OCI-LY1 (cell line): ENCODE measurements around the gene PAX9.

Experiments used
- H2AFZ ChIP-seq: fragments of 200-600 bp; sonication (generic), shearing (Covaris generic); 2 replicates; pipeline ENCODE4 v1.6.0; 2014; ENCODE audit warnings: antibody characterized with exemption, mild to moderate bottlenecking, low read length
- H3F3A ChIP-seq: fragments of 200-600 bp; sonication (generic), shearing (Covaris generic); 2 replicates; pipeline ENCODE4 v1.6.0; 2014; ENCODE audit warnings: mild to moderate bottlenecking, antibody characterized with exemption, low read length, moderate library complexity; ENCODE audit not compliant: insufficient read depth
- H3K27ac ChIP-seq: fragments of 200-600 bp; sonication (generic); 2 replicates; pipeline ENCODE4 v1.5.1; 2014; ENCODE audit warnings: low read length, mixed run types, mild to moderate bottlenecking, low read depth; ENCODE audit not compliant: poor library complexity, severe bottlenecking
- H3K27me3 ChIP-seq: fragments of 200-600 bp; sonication (generic); 2 replicates; pipeline ENCODE4 v1.6.0; 2014; ENCODE audit warnings: antibody characterized with exemption, mild to moderate bottlenecking, low read length, moderate library complexity; ENCODE audit not compliant: insufficient read depth
- H3K36me3 ChIP-seq: fragments of 200-600 bp; sonication (generic); 2 replicates; pipeline ENCODE4 v1.6.1; 2014; ENCODE audit warnings: mild to moderate bottlenecking, antibody characterized with exemption, low read length, moderate library complexity, mixed read lengths; ENCODE audit not compliant: insufficient read depth
- H3K4me1 ChIP-seq: fragments of 200-600 bp; sonication (generic); 2 replicates; pipeline ENCODE4 v1.5.1; 2014; ENCODE audit warnings: mild to moderate bottlenecking, low read length, moderate library complexity; ENCODE audit not compliant: insufficient read depth, severe bottlenecking
- H3K4me2 ChIP-seq: fragments of 200-600 bp; sonication (generic), shearing (Covaris generic); 2 replicates; pipeline ENCODE4 v1.6.1; 2014; ENCODE audit warnings: low read length
- H3K4me3 ChIP-seq: fragments of 200-600 bp; sonication (generic); 2 replicates; pipeline ENCODE4 v1.5.1; 2014; ENCODE audit warnings: low read length, low read depth, mild to moderate bottlenecking, mixed read lengths; ENCODE audit not compliant: poor library complexity, severe bottlenecking
- H3K79me2 ChIP-seq: fragments of 200-600 bp; shearing (Covaris generic); 2 replicates; pipeline ENCODE4 v1.6.1; 2016; ENCODE audit warnings: mixed run types, low read length, mixed read lengths; ENCODE audit not compliant: insufficient read depth
- H3K9ac ChIP-seq: fragments of 200-600 bp; sonication (generic), shearing (Covaris generic); 2 replicates; pipeline ENCODE4 v1.6.1; 2014; ENCODE audit warnings: mild to moderate bottlenecking, low read length, mixed read lengths
- H3K9me2 ChIP-seq: fragments of 200-600 bp; sonication (generic), shearing (Covaris generic); 2 replicates; pipeline ENCODE4 v1.6.1; 2014; ENCODE audit warnings: low read depth, mild to moderate bottlenecking, low read length, mixed read lengths
- H3K9me3 ChIP-seq: fragments of 200-600 bp; shearing (Covaris generic); 2 replicates; pipeline ENCODE4 v1.6.1; 2014; ENCODE audit warnings: low read length, mixed read lengths
- H4K20me1 ChIP-seq: fragments of 200-600 bp; sonication (generic), shearing (Covaris generic); 2 replicates; pipeline ENCODE4 v1.6.0; 2016; ENCODE audit warnings: mild to moderate bottlenecking, low read length; ENCODE audit not compliant: insufficient read depth
- EZH2 ChIP-seq: fragments of 200-600 bp; sonication (generic), shearing (Covaris generic); IDR thresholded peaks from 2 replicates; pipeline ENCODE4 v1.8.0; 2017; ENCODE audit warnings: borderline replicate concordance, mixed run types, mild to moderate bottlenecking, antibody characterized with exemption, low read length, moderate library complexity, mixed read lengths
- TF ChIP-seq, protein P1 (sequence below): fragments of 200-600 bp; sonication (generic), shearing (Covaris generic); IDR thresholded peaks from 2 replicates; pipeline ENCODE4 v1.5.1; 2017; ENCODE audit warnings: mild to moderate bottlenecking, antibody characterized with exemption, low read length, moderate library complexity, mixed read lengths

The PAX9 gene

DNA sequence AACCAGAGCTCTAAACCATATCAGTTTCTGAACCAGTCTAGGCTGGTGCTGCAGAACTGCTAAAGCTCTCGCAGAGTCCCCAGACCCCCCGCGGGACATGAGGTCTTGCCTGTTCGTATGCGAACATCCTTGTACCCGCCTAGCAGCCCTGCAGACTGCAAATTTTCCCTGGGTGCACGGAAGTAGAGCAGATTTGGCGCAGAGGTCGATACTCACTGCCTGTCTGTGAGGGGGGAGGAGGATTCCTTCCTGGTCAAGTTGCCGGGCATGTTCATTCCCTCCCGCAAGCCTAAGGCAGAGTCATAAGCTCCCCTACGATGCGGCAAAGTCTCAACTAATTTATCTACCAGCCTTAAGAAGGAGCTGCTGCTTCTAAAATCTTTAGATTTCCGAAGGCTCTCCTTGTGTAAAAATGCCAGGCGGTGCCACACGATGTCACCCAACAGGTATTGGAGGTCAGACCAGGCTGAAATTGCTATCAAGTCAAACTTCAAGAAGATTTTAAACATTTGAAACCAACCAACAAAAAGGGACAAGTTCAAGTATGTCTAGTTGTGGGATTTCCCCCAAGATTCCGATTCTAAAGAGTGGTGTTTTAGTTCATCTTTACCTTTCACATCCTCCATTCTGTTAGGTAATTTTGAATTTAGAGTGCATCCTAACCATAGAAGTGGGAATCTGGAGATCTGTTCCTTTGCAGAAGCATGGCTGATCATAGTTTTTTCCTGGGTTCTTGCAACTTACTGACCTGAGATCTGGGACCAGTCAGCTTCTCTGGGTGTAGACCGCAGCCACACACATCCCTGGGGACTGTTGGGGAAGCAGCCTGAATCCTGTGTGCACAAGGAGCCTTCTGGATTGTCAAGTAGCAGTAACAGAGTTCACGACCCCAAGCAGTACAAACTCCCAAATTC, 1.6 kb upstream of the PAX9 start:
- no peaks in the 10 kb centered on the region for H3K36me3 ChIP-seq
- H3K79me2 ChIP-seq: no peaks in the 10 kb centered on the region
- no peaks in the 10 kb centered on the region for H3F3A ChIP-seq
- H3K9me3 ChIP-seq: no peaks in the 10 kb centered on the region
- H3K4me1 ChIP-seq: no peaks in the 10 kb centered on the region
- no peak overlapping the region for H2AFZ ChIP-seq
- no peaks in the 10 kb centered on the region for H3K9me2 ChIP-seq
- TF ChIP-seq, protein P1, sequence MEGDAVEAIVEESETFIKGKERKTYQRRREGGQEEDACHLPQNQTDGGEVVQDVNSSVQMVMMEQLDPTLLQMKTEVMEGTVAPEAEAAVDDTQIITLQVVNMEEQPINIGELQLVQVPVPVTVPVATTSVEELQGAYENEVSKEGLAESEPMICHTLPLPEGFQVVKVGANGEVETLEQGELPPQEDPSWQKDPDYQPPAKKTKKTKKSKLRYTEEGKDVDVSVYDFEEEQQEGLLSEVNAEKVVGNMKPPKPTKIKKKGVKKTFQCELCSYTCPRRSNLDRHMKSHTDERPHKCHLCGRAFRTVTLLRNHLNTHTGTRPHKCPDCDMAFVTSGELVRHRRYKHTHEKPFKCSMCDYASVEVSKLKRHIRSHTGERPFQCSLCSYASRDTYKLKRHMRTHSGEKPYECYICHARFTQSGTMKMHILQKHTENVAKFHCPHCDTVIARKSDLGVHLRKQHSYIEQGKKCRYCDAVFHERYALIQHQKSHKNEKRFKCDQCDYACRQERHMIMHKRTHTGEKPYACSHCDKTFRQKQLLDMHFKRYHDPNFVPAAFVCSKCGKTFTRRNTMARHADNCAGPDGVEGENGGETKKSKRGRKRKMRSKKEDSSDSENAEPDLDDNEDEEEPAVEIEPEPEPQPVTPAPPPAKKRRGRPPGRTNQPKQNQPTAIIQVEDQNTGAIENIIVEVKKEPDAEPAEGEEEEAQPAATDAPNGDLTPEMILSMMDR: no peak
- TF ChIP-seq EZH2: no peak
- no peak overlapping the region for H3K9ac ChIP-seq
- no peaks in the 10 kb centered on the region for H4K20me1 ChIP-seq
- no peak overlapping the region for H3K4me3 ChIP-seq
- H3K27ac ChIP-seq: no peak overlapping the region
- no peak overlapping the region for H3K4me2 ChIP-seq
- no peaks in the 10 kb centered on the region for H3K27me3 ChIP-seq

DNA sequence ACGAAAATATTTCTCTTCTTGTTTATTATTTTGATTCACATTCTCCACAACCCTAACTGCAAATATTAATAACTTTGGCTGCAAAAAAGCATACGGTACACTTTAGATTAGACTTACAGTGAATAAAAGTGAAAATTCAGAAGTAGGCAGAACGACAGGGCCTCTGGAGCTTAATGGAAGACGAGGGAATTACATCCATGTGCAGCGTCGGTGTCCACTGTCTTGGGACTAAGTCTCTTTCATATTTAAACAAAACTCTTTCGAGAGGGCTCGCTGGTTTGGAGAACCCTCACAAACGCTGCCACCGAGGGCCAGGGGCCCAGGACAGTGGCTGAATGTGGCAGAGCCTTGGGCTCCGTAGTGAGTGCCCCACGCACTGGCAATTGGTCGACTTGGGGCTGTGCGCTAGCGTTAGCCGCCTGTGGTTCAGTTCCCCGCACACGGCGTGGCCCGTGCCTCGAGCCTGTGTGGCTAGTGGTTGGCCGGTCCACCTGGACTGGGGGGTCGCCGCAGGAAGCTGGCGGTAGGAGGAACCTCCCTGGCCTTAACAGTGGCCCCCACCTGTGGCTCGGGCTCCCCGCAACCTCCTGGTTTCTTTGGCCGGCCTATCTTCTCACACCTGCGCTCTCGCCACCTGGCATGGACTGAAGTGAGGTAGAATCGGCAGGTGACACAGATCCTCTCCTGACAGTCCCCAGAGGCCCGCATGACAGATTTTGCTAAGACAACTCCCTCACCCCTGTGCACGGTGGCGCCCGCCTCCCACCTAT, 739 bp upstream of the PAX9 start:
- H3K27ac ChIP-seq: no peak overlapping the region
- no peak overlapping the region for H3K4me3 ChIP-seq
- H3F3A ChIP-seq: no peaks in the 10 kb centered on the region
- H3K4me1 ChIP-seq: no peaks in the 10 kb centered on the region
- H3K9me3 ChIP-seq: no peaks in the 10 kb centered on the region
- H2AFZ ChIP-seq: no peak overlapping the region
- no peak overlapping the region for H3K4me2 ChIP-seq
- H3K36me3 ChIP-seq: no peaks in the 10 kb centered on the region
- no peaks in the 10 kb centered on the region for H3K27me3 ChIP-seq
- H3K79me2 ChIP-seq: no peaks in the 10 kb centered on the region
- H3K9ac ChIP-seq: no peak overlapping the region
- TF ChIP-seq EZH2: no peak
- TF ChIP-seq, protein P1: no peak
- no peaks in the 10 kb centered on the region for H3K9me2 ChIP-seq
- no peaks in the 10 kb centered on the region for H4K20me1 ChIP-seq

DNA sequence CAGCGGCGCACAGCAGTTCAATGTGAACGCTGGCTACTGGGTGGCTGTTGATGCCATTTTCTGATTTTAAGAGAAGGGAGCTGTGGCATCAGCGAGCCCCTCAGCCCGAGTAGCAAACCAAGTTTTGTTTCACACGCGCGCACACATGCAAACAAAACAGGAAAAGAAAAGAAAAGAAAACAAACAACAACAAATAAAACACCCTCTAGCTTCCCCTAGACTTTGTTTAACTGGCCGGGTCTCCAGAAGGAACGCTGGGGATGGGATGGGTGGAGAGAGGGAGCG, 540 bp downstream of the PAX9 start:
- Histone ChIP-seq H3K4me1 (no peaks in the 10 kb centered on the region), H3K79me2 (no peaks in the 10 kb centered on the region), H3K4me3 (no peak overlapping the region), H3K27ac (no peak overlapping the region), H3K27me3 (no peaks in the 10 kb centered on the region), H3K36me3 (no peaks in the 10 kb centered on the region), H3K9ac (no peak overlapping the region), H3K9me2 (no peaks in the 10 kb centered on the region), H3F3A (no peaks in the 10 kb centered on the region), H2AFZ (no peak overlapping the region), H4K20me1 (no peaks in the 10 kb centered on the region), H3K9me3 (no peaks in the 10 kb centered on the region), H3K4me2 (no peak overlapping the region)
- no peak for TF ChIP-seq EZH2
- TF ChIP-seq, protein P1: no peak
